HepG2 (cell line): ENCODE results near the gene CEBPE. TPM values are rescaled to one million over a fixed set of nuclear protein-coding genes. Genes with fewer than 3 reads are reported as not detected.
A peak's percentile ranks its signal among the peaks of the same experiment; 100 is the strongest.

ENCODE experiments used
- AGO2 ChIP-seq: fragments of 200-400 bp; formaldehyde crosslinking; optimal IDR thresholded peaks from 2 replicates; pipeline ENCODE3; 2017; ENCODE audit warnings: mild to moderate bottlenecking, low read depth, low read length, moderate library complexity
- ATM ChIP-seq: fragments of 450-650 bp; IDR thresholded peaks from 2 replicates; pipeline ENCODE4 v1.7.1; 2017; ENCODE audit warnings: mild to moderate bottlenecking, borderline replicate concordance
- MIXL1 ChIP-seq: IDR thresholded peaks from 2 replicates; pipeline ENCODE4 v1.6.1; 2016
- ZNF496 ChIP-seq: sonication (generic); formaldehyde crosslinking; IDR thresholded peaks from 2 replicates; pipeline ENCODE4 v1.8.1; 2023; ENCODE audit warnings: mild to moderate bottlenecking, moderate library complexity, missing genetic modification reagents; ENCODE audit not compliant: insufficient replicate concordance
- ZNF672 ChIP-seq: sonication (generic); formaldehyde crosslinking; IDR thresholded peaks from 2 replicates; pipeline ENCODE4 v1.8.1; 2022; ENCODE audit warnings: missing genetic modification reagents
- ZNF850 ChIP-seq: sonication (generic); formaldehyde crosslinking; conservative IDR thresholded peaks from 2 replicates; pipeline ENCODE4 v1.9.0; 2021; ENCODE audit warnings: mild to moderate bottlenecking, missing genetic modification reagents
- polyA plus RNA-seq, 8 experiments: library from polyadenylated mRNA; depleted of rRNA in 3 of 8; stranded (reverse) in 7 of 8; unstranded in 1 of 8; fragments of >200 nt; fragmentation: Illumina TruSeq in 4 of 8; extraction: Trizol in 4 of 8; gene quantifications; 2 replicates each; pipeline versions ENCODE4 v1.2.1 to v1.2.3, GENCODE V29; 2011 to 2016; ENCODE audit warnings: low read depth in 4 of 8, missing spikeins in 1 of 8, mixed read lengths in 1 of 8; ENCODE audit not compliant: insufficient read depth in 1 of 8
- total RNA-seq, 5 experiments: library from RNA; depleted of rRNA; stranded (reverse); fragments of >200 nt; fragmentation: Illumina TruSeq; extraction: Trizol; gene quantifications; 2 replicates each; pipeline ENCODE4 v1.2.3, GENCODE V29; 2016; ENCODE audit warnings: low read depth in 1 of 5
- TF ChIP-seq, protein P1 (sequence below): sonication (generic); formaldehyde crosslinking; IDR thresholded peaks from 2 replicates; pipeline ENCODE4 v1.4.0; 2020; ENCODE audit warnings: mild to moderate bottlenecking, missing genetic modification reagents, borderline replicate concordance
- TF ChIP-seq, protein P2 (sequence below): sonication (generic); formaldehyde crosslinking; IDR thresholded peaks from 2 replicates; pipeline ENCODE4 v1.4.0; 2020; ENCODE audit warnings: missing genetic modification reagents
- TF ChIP-seq, protein P3 (sequence below): sonication (generic); formaldehyde crosslinking; IDR thresholded peaks from 2 replicates; pipeline ENCODE4 v1.4.0; 2020; ENCODE audit warnings: mild to moderate bottlenecking, missing genetic modification reagents
- TF ChIP-seq, protein P4 (sequence below): sonication (generic); formaldehyde crosslinking; IDR thresholded peaks from 2 replicates; pipeline ENCODE4 v1.5.1; 2020; ENCODE audit warnings: missing genetic modification reagents, mild to moderate bottlenecking, borderline replicate concordance

The CEBPE gene
- total and polyA plus RNA-seq, 2 of the 13 experiments (the other 11 are each of a cell fraction or from before 2014, with no cell fraction given) = 0.09 to 0.11 TPM

- TF ChIP-seq, protein P1, sequence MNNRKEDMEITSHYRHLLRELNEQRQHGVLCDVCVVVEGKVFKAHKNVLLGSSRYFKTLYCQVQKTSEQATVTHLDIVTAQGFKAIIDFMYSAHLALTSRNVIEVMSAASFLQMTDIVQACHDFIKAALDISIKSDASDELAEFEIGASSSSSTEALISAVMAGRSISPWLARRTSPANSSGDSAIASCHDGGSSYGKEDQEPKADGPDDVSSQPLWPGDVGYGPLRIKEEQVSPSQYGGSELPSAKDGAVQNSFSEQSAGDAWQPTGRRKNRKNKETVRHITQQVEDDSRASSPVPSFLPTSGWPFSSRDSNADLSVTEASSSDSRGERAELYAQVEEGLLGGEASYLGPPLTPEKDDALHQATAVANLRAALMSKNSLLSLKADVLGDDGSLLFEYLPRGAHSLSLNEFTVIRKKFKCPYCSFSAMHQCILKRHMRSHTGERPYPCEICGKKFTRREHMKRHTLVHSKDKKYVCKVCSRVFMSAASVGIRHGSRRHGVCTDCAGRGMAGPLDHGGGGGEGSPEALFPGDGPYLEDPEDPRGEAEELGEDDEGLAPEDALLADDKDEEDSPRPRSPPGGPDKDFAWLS = no peak
- TF ChIP-seq ATM (no peak), ZNF672 (CRISPR knock-in tag) (no peak), ZNF496 (no peak), AGO2 (no peak), MIXL1 (CRISPR knock-in tag) (peak; percentile 92), ZNF850 (CRISPR knock-in tag) (no peak)
- TF ChIP-seq, protein P2, sequence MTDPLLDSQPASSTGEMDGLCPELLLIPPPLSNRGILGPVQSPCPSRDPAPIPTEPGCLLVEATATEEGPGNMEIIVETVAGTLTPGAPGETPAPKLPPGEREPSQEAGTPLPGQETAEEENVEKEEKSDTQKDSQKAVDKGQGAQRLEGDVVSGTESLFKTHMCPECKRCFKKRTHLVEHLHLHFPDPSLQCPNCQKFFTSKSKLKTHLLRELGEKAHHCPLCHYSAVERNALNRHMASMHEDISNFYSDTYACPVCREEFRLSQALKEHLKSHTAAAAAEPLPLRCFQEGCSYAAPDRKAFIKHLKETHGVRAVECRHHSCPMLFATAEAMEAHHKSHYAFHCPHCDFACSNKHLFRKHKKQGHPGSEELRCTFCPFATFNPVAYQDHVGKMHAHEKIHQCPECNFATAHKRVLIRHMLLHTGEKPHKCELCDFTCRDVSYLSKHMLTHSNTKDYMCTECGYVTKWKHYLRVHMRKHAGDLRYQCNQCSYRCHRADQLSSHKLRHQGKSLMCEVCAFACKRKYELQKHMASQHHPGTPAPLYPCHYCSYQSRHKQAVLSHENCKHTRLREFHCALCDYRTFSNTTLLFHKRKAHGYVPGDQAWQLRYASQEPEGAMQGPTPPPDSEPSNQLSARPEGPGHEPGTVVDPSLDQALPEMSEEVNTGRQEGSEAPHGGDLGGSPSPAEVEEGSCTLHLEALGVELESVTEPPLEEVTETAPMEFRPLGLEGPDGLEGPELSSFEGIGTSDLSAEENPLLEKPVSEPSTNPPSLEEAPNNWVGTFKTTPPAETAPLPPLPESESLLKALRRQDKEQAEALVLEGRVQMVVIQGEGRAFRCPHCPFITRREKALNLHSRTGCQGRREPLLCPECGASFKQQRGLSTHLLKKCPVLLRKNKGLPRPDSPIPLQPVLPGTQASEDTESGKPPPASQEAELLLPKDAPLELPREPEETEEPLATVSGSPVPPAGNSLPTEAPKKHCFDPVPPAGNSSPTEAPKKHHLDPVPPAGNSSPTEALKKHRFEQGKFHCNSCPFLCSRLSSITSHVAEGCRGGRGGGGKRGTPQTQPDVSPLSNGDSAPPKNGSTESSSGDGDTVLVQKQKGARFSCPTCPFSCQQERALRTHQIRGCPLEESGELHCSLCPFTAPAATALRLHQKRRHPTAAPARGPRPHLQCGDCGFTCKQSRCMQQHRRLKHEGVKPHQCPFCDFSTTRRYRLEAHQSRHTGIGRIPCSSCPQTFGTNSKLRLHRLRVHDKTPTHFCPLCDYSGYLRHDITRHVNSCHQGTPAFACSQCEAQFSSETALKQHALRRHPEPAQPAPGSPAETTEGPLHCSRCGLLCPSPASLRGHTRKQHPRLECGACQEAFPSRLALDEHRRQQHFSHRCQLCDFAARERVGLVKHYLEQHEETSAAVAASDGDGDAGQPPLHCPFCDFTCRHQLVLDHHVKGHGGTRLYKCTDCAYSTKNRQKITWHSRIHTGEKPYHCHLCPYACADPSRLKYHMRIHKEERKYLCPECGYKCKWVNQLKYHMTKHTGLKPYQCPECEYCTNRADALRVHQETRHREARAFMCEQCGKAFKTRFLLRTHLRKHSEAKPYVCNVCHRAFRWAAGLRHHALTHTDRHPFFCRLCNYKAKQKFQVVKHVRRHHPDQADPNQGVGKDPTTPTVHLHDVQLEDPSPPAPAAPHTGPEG = no peak
- TF ChIP-seq, protein P3, sequence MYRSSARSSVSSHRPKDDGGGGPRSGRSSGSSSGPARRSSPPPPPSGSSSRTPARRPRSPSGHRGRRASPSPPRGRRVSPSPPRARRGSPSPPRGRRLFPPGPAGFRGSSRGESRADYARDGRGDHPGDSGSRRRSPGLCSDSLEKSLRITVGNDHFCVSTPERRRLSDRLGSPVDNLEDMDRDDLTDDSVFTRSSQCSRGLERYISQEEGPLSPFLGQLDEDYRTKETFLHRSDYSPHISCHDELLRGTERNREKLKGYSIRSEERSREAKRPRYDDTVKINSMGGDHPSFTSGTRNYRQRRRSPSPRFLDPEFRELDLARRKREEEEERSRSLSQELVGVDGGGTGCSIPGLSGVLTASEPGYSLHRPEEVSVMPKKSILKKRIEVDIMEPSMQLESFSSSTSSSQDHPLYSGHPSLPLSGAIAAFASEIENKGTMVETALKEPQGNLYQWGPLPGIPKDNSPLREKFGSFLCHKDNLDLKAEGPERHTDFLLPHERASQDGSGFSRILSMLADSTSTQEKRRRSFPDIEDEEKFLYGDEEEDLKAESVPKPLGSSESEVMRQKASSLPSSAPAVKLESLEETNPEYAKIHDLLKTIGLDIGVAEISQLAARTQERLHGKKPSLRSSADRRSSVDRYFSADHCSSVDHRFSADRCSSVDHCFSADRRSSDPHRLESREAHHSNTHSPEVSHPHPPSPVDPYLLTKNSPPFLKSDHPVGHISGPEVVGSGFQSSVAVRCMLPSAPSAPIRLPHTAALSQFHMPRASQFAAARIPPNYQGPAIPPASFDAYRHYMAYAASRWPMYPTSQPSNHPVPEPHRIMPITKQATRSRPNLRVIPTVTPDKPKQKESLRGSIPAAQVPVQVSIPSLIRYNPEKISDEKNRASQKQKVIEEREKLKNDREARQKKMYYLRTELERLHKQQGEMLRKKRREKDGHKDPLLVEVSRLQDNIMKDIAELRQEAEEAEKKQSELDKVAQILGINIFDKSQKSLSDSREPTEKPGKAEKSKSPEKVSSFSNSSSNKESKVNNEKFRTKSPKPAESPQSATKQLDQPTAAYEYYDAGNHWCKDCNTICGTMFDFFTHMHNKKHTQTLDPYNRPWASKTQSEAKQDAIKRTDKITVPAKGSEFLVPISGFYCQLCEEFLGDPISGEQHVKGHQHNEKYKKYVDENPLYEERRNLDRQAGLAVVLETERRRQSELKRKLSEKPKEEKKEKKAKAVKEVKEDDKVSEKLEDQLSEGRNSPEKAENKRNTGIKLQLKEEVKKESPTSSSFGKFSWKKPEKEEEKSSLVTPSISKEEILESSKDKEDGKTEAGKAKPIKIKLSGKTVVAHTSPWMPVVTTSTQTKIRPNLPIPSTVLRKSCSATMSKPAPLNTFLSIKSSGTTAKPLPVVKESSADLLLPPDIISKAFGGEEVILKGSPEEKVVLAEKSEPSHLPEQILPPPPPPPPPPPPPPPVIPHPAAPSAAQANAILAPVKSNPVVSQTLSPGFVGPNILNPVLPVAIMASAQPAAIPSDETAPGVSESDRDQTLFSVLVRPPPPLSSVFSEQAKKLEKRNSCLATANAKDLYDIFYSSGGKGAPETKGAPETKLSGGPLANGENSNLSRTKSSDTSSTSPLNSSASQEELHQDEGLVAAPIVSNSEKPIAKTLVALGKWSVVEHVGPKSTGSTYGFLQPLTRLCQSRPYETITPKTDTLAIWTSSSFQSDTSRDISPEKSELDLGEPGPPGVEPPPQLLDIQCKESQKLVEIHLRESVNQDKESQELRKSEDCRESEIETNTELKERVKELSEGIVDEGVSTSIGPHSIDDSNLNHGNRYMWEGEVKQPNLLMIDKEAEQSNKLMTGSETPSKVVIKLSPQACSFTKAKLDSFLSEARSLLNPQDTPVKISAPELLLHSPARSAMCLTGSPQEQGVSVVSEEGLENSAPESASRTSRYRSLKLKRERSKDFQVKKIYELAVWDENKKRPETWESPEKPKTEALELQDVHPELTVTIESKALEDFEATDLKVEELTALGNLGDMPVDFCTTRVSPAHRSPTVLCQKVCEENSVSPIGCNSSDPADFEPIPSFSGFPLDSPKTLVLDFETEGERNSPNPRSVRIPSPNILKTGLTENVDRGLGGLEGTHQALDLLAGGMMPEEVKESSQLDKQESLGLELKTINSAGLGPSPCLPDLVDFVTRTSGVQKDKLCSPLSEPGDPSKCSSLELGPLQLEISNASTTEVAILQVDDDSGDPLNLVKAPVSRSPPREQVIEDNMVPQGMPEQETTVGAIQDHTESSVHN (CRISPR knock-in tag) = no peak
- TF ChIP-seq, protein P4, sequence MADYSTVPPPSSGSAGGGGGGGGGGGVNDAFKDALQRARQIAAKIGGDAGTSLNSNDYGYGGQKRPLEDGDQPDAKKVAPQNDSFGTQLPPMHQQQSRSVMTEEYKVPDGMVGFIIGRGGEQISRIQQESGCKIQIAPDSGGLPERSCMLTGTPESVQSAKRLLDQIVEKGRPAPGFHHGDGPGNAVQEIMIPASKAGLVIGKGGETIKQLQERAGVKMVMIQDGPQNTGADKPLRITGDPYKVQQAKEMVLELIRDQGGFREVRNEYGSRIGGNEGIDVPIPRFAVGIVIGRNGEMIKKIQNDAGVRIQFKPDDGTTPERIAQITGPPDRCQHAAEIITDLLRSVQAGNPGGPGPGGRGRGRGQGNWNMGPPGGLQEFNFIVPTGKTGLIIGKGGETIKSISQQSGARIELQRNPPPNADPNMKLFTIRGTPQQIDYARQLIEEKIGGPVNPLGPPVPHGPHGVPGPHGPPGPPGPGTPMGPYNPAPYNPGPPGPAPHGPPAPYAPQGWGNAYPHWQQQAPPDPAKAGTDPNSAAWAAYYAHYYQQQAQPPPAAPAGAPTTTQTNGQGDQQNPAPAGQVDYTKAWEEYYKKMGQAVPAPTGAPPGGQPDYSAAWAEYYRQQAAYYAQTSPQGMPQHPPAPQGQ (CRISPR knock-in tag) = peak; percentile 97; the same call in 1 of the 2 replicates
These were observed 1.6 kb upstream of the CEBPE start (continued) for GRCh38 chr14:23120541-23121251.
